H9 (cell line): Measurements from ENCODE around the gene KPNA1. TPM values are rescaled to one million over a fixed set of nuclear protein-coding genes. Genes with fewer than 3 reads are reported as not detected.
A peak's percentile ranks its signal among the peaks of the same experiment; 100 is the strongest.

Experiments used
- DNase-seq: peaks from one replicate; pipeline ENCODE4 v3.0.0-alpha.2; 2017
- H2AFZ ChIP-seq: one replicate; pipeline ENCODE4 v1.6.1; 2013; ENCODE audit warnings: mild to moderate bottlenecking, low read length, control low read depth, moderate library complexity
- H2AK5ac ChIP-seq: 2 replicates; pipeline ENCODE4 v1.6.1; 2013; ENCODE audit warnings: low read length, control low read depth, mixed read lengths; ENCODE audit not compliant: insufficient read length
- H2BK120ac ChIP-seq: one replicate; pipeline ENCODE4 v1.6.1; 2013; ENCODE audit warnings: low read depth, mild to moderate bottlenecking, low read length, control low read depth, inconsistent platforms; ENCODE audit not compliant: poor library complexity, severe bottlenecking
- H2BK12ac ChIP-seq: 2 replicates; pipeline ENCODE4 v1.6.1; 2013; ENCODE audit warnings: low read length, control low read depth, mixed read lengths, low read depth; ENCODE audit not compliant: insufficient read length
- H2BK15ac ChIP-seq: 2 replicates; pipeline ENCODE4 v1.6.1; 2013; ENCODE audit warnings: low read depth, low read length, control low read depth
- H2BK20ac ChIP-seq: one replicate; pipeline ENCODE4 v1.6.1; 2013; ENCODE audit warnings: low read depth, mild to moderate bottlenecking, low read length, control low read depth, inconsistent platforms; ENCODE audit not compliant: poor library complexity, severe bottlenecking
- H2BK5ac ChIP-seq: 2 replicates; pipeline ENCODE4 v1.6.1; 2013; ENCODE audit warnings: low read length, control low read depth, mixed read lengths; ENCODE audit not compliant: insufficient read length
- H3K14ac ChIP-seq: 2 replicates; pipeline ENCODE4 v1.6.1; 2013; ENCODE audit warnings: low read length, control low read depth; ENCODE audit not compliant: insufficient read depth
- H3K18ac ChIP-seq: 2 replicates; pipeline ENCODE4 v1.6.1; 2013; ENCODE audit warnings: low read depth, mild to moderate bottlenecking, mixed read lengths, low read length, control low read depth; ENCODE audit not compliant: insufficient read length
- H3K23ac ChIP-seq: 2 replicates; pipeline ENCODE4 v1.6.1; 2013; ENCODE audit warnings: low read length, control low read depth, mixed read lengths, low read depth; ENCODE audit not compliant: insufficient read length
- H3K23me2 ChIP-seq: 2 replicates; pipeline ENCODE4 v1.6.1; 2013; ENCODE audit warnings: low read depth, mild to moderate bottlenecking, mixed read lengths, low read length, control low read depth; ENCODE audit not compliant: insufficient read length, poor library complexity, severe bottlenecking
- H3K27ac ChIP-seq: 2 replicates; pipeline ENCODE4 v1.5.1; 2013; ENCODE audit warnings: low read length, control low read depth, mixed read lengths, low read depth; ENCODE audit not compliant: insufficient read length
- H3K27me3 ChIP-seq: 2 replicates; pipeline ENCODE4 v1.6.1; 2013; ENCODE audit warnings: low read length, control low read depth, inconsistent platforms; ENCODE audit not compliant: insufficient read depth
- H3K4ac ChIP-seq: 2 replicates; pipeline ENCODE4 v1.6.1; 2013; ENCODE audit warnings: low read depth, mild to moderate bottlenecking, control low read depth, inconsistent platforms, low read length, moderate library complexity
- H3K4me1 ChIP-seq: 2 replicates; pipeline ENCODE4 v1.6.1; 2013; ENCODE audit warnings: low read length, control low read depth, inconsistent platforms; ENCODE audit not compliant: insufficient read depth
- H3K4me2 ChIP-seq: 2 replicates; pipeline ENCODE4 v1.6.1; 2013; ENCODE audit warnings: low read length, control low read depth, mixed read lengths; ENCODE audit not compliant: insufficient read length, insufficient read depth
- H3K56ac ChIP-seq: 2 replicates; pipeline ENCODE4 v1.6.1; 2013; ENCODE audit warnings: low read depth, mild to moderate bottlenecking, mixed read lengths, low read length, control low read depth; ENCODE audit not compliant: insufficient read length
- H3K79me1 ChIP-seq: 2 replicates; pipeline ENCODE4 v1.6.1; 2013; ENCODE audit warnings: low read depth, mild to moderate bottlenecking, moderate library complexity, low read length, control low read depth, inconsistent platforms; ENCODE audit not compliant: insufficient read depth, poor library complexity, severe bottlenecking
- H3K79me2 ChIP-seq: 2 replicates; pipeline ENCODE4 v1.6.1; 2013; ENCODE audit warnings: low read length, control low read depth, inconsistent platforms; ENCODE audit not compliant: insufficient read depth
- H3K9ac ChIP-seq: 2 replicates; pipeline ENCODE4 v1.6.1; 2013; ENCODE audit warnings: low read length, control low read depth, mixed read lengths; ENCODE audit not compliant: insufficient read length; ENCODE audit errors: extremely low read depth
- H3K9me3 ChIP-seq: one replicate; pipeline ENCODE4 v1.6.1; 2013; ENCODE audit warnings: low read depth, low read length, inconsistent platforms; ENCODE audit not compliant: control insufficient read depth
- H3T11ph ChIP-seq: one replicate; pipeline ENCODE4 v1.6.1; 2013; ENCODE audit warnings: mild to moderate bottlenecking, low read length, control low read depth, inconsistent platforms
- H4K20me1 ChIP-seq: one replicate; pipeline ENCODE4 v1.6.1; 2013; ENCODE audit not compliant: control insufficient read depth, insufficient read length, insufficient read depth
- H4K5ac ChIP-seq: 2 replicates; pipeline ENCODE4 v1.6.1; 2013; ENCODE audit warnings: low read depth, mild to moderate bottlenecking, mixed read lengths, low read length, control low read depth; ENCODE audit not compliant: insufficient read length
- H4K8ac ChIP-seq: replicated peaks from 2 replicates; pipeline ENCODE4 v1.6.1; 2013; ENCODE audit warnings: low read length, control low read depth, mixed read lengths, low read depth; ENCODE audit not compliant: insufficient read length
- H4K91ac ChIP-seq: 2 replicates; pipeline ENCODE4 v1.6.1; 2013; ENCODE audit warnings: low read depth, mild to moderate bottlenecking, moderate library complexity, mixed read lengths, low read length, control low read depth; ENCODE audit not compliant: insufficient read length
- H3K27ac Mint-ChIP-seq, 3 experiments: 2 replicates in 2 of 3; 3 replicates in 1 of 3; pipeline ENCODE4 v1.8.0; 2020 to 2021; ENCODE audit warnings: mixed read lengths in 3 of 3, mild to moderate bottlenecking in 1 of 3, moderate library complexity in 1 of 3
- H3K27me3 Mint-ChIP-seq: 2 replicates; pipeline ENCODE4 v1.8.0; 2021; ENCODE audit warnings: low read depth, mild to moderate bottlenecking, moderate library complexity, mixed read lengths
- H3K36me3 Mint-ChIP-seq, 3 experiments: 2 replicates in 2 of 3; 3 replicates in 1 of 3; pipeline ENCODE4 v1.8.0; 2020 to 2021; ENCODE audit warnings: low read depth in 3 of 3, mixed read lengths in 3 of 3; ENCODE audit not compliant: insufficient read depth in 1 of 3
- H3K4me1 Mint-ChIP-seq, 2 experiments: 2 replicates each; pipeline ENCODE4 v1.8.0; 2020; ENCODE audit warnings: mixed read lengths in 2 of 2
- H3K4me3 Mint-ChIP-seq, 2 experiments: 2 replicates in 1 of 2; 3 replicates in 1 of 2; pipeline ENCODE4 v1.8.0; 2020 to 2021; ENCODE audit warnings: mild to moderate bottlenecking in 2 of 2, mixed read lengths in 2 of 2, moderate library complexity in 1 of 2
- H3K9me3 Mint-ChIP-seq, 2 experiments: 2 replicates in 1 of 2; 3 replicates in 1 of 2; pipeline ENCODE4 v1.8.0; 2020; ENCODE audit warnings: mild to moderate bottlenecking in 2 of 2, mixed read lengths in 2 of 2, moderate library complexity in 1 of 2
- WGBS: extraction: QIAGEN DNeasy Blood & Tissue Kit; methylation state at CpG from one replicate; pipeline ENCODE4 v1.1.7; 2013; ENCODE audit warnings: missing lambda C conversion rate, low lambda C conversion rate, mixed read lengths; ENCODE audit not compliant: insufficient read length; ENCODE audit errors: extremely low coverage; 5-methylcytosine and 5-hydroxymethylcytosine counted together
- total RNA-seq: library from RNA; stranded (reverse); gene quantifications from 2 replicates; pipeline ENCODE4 v1.2.1, GENCODE V29; 2021
- TF ChIP-seq, protein P1 (sequence below): fragments of 200-600 bp; sonication (generic); conservative IDR thresholded peaks from 3 replicates; pipeline ENCODE4 v1.8.0; 2021; ENCODE audit warnings: antibody characterized with exemption, mild to moderate bottlenecking

Gene KPNA1
- total RNA-seq, 1 experiment from 2014 or later: 71.7 TPM

DNA sequence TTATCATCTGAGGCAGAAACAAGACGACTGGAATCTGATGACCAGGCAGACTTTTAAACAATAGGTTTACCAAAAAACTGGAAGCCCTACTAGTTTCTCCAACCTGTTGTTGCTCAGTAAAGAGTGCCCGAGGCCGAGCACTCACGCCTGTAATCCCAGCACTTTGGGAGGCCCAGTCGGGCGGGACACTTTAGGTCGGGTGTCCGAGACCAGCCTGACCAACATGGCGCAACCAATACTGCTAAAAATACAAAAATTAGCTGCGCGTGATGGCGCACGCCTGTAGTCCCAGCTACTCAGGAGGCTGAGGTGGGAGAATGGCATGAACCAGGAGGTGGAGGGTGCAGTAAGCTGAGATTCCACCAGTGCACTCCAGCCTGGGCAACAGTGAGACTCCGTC is 97.8 kb downstream of the KPNA1 start:
- H3K4me2 ChIP-seq: peak overlapping the region; percentile 59
- no peak overlapping the region for H3T11ph ChIP-seq
- no peaks in the 10 kb centered on the region for H3K27me3 ChIP-seq
- no peaks in the 10 kb centered on the region for H4K20me1 ChIP-seq
- no peak overlapping the region for H3K14ac ChIP-seq
- Mint-ChIP-seq H3K4me3 (peak overlapping the region; percentile 96 to 98), H3K27me3 (no peaks in the 10 kb centered on the region; the same call in 1 of the 2 replicates), H3K36me3 (peaks cover 0 to 6% (median 4%) of the 10 kb centered on the region in 3 experiments; a peak in 5 of 7 replicates), H3K27ac (peak overlapping the region; percentile 97 to 99 (median 99); a peak in 6 of 7 replicates), H3K4me1 (peaks cover 16 to 18% of the 10 kb centered on the region in 2 experiments), H3K9me3 (no peaks in the 10 kb centered on the region; a peak in 1 of 5 replicates)
- no peak overlapping the region for H2BK120ac ChIP-seq
- H3K27ac ChIP-seq: no peak overlapping the region
- no peak overlapping the region for H2AFZ ChIP-seq
- peak overlapping the region; percentile 84 for H3K9ac ChIP-seq
- H2BK12ac ChIP-seq: no peak overlapping the region
- H2BK20ac ChIP-seq: no peak overlapping the region
- no peak overlapping the region for H3K18ac ChIP-seq
- no peak overlapping the region for H3K56ac ChIP-seq
- no peak overlapping the region for H4K8ac ChIP-seq
- H2AK5ac ChIP-seq: no peak overlapping the region
- no peak overlapping the region for H3K4ac ChIP-seq
- peaks cover 8% of the 10 kb centered on the region for H3K23me2 ChIP-seq
- no peaks in the 10 kb centered on the region for H3K4me1 ChIP-seq
- H2BK15ac ChIP-seq: no peak overlapping the region
- TF ChIP-seq, protein P1, sequence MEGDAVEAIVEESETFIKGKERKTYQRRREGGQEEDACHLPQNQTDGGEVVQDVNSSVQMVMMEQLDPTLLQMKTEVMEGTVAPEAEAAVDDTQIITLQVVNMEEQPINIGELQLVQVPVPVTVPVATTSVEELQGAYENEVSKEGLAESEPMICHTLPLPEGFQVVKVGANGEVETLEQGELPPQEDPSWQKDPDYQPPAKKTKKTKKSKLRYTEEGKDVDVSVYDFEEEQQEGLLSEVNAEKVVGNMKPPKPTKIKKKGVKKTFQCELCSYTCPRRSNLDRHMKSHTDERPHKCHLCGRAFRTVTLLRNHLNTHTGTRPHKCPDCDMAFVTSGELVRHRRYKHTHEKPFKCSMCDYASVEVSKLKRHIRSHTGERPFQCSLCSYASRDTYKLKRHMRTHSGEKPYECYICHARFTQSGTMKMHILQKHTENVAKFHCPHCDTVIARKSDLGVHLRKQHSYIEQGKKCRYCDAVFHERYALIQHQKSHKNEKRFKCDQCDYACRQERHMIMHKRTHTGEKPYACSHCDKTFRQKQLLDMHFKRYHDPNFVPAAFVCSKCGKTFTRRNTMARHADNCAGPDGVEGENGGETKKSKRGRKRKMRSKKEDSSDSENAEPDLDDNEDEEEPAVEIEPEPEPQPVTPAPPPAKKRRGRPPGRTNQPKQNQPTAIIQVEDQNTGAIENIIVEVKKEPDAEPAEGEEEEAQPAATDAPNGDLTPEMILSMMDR: no peak
- H3K79me1 ChIP-seq: no peaks in the 10 kb centered on the region
- no peak overlapping the region for H2BK5ac ChIP-seq
- no peak overlapping the region for H3K23ac ChIP-seq
- no peaks in the 10 kb centered on the region for H3K79me2 ChIP-seq
- H4K5ac ChIP-seq: peak overlapping the region; percentile 8
- no CpG with 5 or more reads among the region's 14 CpGs for WGBS
- no peak for DNase-seq
- no peaks in the 10 kb centered on the region for H3K9me3 ChIP-seq
- no peak overlapping the region for H4K91ac ChIP-seq
